Measurements from ENCODE around the gene MCFD2. TPM values are rescaled to one million over a fixed set of nuclear protein-coding genes. Genes with fewer than 3 reads are reported as not detected.

MCFD2 gene
- total and polyA plus RNA-seq, 3 experiments from 2014 or later, result 22.7 to 40.0 (median 37.2) TPM

DNA sequence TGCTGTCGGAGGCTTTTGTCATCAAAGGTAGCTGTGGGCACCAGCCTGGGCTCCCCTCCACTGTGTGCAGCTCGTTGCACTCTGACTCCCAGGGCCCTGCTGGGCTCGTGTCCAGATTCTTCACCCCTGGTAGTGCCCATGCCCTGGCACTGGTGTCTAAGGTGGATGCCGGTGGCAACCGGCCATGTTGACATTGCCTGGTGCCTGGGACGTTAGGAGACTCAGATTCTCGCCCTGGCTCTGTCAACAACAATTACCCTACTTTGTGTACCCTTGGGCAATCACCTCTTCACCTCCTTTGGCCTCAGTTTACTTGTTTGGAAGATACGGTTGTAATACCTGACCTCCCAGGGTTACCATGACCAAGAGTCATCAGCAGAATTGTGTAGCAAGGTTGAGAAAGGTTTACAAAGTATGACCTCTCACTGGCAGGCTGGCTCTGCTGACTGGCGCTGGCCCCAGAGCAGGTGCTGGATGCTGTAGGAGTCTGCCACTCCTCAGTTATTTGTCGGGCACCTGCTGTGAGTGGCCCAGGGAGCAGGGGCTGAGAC is 41.5 kb upstream of the MCFD2 start:
- H3K9me3 Mint-ChIP-seq, result no peaks in the 10 kb centered on the region
- peaks cover 5 to 90% (median 24%) of the 10 kb centered on the region in 3 donors for H3K36me3 Mint-ChIP-seq
- peaks cover 0 to 2% of the 10 kb centered on the region in 2 donors for H3K27me3 Mint-ChIP-seq
- ChIA-PET POLR2A (no interaction called here), CTCF (no interaction called here)
- Histone ChIP-seq H3K36me3 (ENCODE audit: insufficient read depth, low read length) (peaks cover 38% of the 10 kb centered on the region), H3K27ac (ENCODE audit: low read depth, low read length) (no peak overlapping the region), H3K4me3 (ENCODE audit: low read length) (no peak overlapping the region), H3K4me1 (ENCODE audit: insufficient read depth, low read length) (no peaks in the 10 kb centered on the region), H3K27me3 (ENCODE audit: insufficient read depth, low read length, poor library complexity, severe bottlenecking) (no peaks in the 10 kb centered on the region), H3K9me3 (ENCODE audit: low read length) (no peaks in the 10 kb centered on the region)
- no peak for DNase-seq
- no peak overlapping the region for H3K4me3 Mint-ChIP-seq
- H3K27ac Mint-ChIP-seq, result no peak overlapping the region
- peaks cover 7 to 22% (median 13%) of the 10 kb centered on the region in 3 donors for H3K4me1 Mint-ChIP-seq

DNA sequence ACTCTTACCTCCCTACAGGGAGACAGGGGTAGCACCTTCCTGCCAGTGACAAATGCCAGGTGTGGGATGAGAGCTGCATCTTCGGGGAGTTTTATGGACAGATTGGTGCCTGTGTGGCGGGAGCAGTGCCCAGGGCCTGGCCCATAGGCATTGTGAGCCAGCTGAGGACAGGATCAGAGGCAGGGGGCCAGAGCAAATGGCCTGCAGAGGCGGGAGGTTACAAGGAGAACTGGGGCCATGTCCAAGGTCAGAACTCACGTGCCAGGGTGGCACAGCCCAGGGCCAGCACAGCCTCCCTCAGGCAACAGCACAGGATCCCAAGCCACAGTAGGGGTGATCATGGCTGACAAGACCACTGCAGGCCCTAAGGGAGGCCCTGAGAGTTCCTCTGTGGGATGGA is 40.2 kb upstream of the MCFD2 start:
- H3K27ac Mint-ChIP-seq, result peak overlapping the region in 3 of 8 donors; percentile 63 to 81 (median 74)
- H3K27me3 Mint-ChIP-seq, result peaks cover 0 to 2% of the 10 kb centered on the region in 2 donors
- CTCF ChIA-PET, result no interaction called here
- POLR2A ChIA-PET, result no interaction called here
- no peaks in the 10 kb centered on the region for H3K9me3 ChIP-seq (ENCODE audit: low read length)
- no peak overlapping the region for H3K4me3 ChIP-seq (ENCODE audit: low read length)
- DNase-seq, result no peak
- H3K36me3 ChIP-seq (ENCODE audit: insufficient read depth, low read length), result peaks cover 47% of the 10 kb centered on the region
- no peaks in the 10 kb centered on the region for H3K9me3 Mint-ChIP-seq
- no peak overlapping the region for H3K27ac ChIP-seq (ENCODE audit: low read depth, low read length)
- peaks cover 10 to 31% (median 22%) of the 10 kb centered on the region in 3 donors for H3K4me1 Mint-ChIP-seq
- H3K27me3 ChIP-seq (ENCODE audit: insufficient read depth, low read length, poor library complexity, severe bottlenecking), result no peaks in the 10 kb centered on the region
- H3K4me1 ChIP-seq (ENCODE audit: insufficient read depth, low read length), result no peaks in the 10 kb centered on the region
- no peak overlapping the region for H3K4me3 Mint-ChIP-seq
- H3K36me3 Mint-ChIP-seq, result peaks cover 11 to 96% (median 32%) of the 10 kb centered on the region in 3 donors

- H3K4me3 ChIP-seq (ENCODE audit: low read length), result no peak overlapping the region
- H3K4me1 ChIP-seq (ENCODE audit: insufficient read depth, low read length), result no peaks in the 10 kb centered on the region
- ChIA-PET POLR2A (no interaction called here), CTCF (interaction anchor here (1.0 to 1.3 kb wide), 2 partner anchors 9 to 37 kb away, joined by 4 to 5 read pairs; no protein-coding TSS in a partner anchor)
- Mint-ChIP-seq H3K36me3 (peaks cover 11 to 95% (median 34%) of the 10 kb centered on the region in 3 donors), H3K9me3 (no peaks in the 10 kb centered on the region), H3K4me1 (peaks cover 15 to 33% (median 28%) of the 10 kb centered on the region in 3 donors), H3K27me3 (peaks cover 0 to 2% of the 10 kb centered on the region in 2 donors), H3K27ac (peak overlapping the region in 4 of 8 donors; percentile 60 to 81 (median 70)), H3K4me3 (no peak overlapping the region)
- H3K36me3 ChIP-seq (ENCODE audit: insufficient read depth, low read length), result peaks cover 47% of the 10 kb centered on the region
- no peaks in the 10 kb centered on the region for H3K9me3 ChIP-seq (ENCODE audit: low read length)
- DNase-seq, result no peak
- H3K27me3 ChIP-seq (ENCODE audit: insufficient read depth, low read length, poor library complexity, severe bottlenecking), result no peaks in the 10 kb centered on the region
- no peak overlapping the region for H3K27ac ChIP-seq (ENCODE audit: low read depth, low read length)
Observed at GRCh38 chr2:46954951-46955571, 39.5 kb upstream of the MCFD2 start.

- Histone ChIP-seq H3K4me1 (ENCODE audit: insufficient read depth, low read length) (no peaks in the 10 kb centered on the region), H3K27me3 (ENCODE audit: insufficient read depth, low read length, poor library complexity, severe bottlenecking) (no peaks in the 10 kb centered on the region), H3K4me3 (ENCODE audit: low read length) (no peak overlapping the region), H3K36me3 (ENCODE audit: insufficient read depth, low read length) (peaks cover 31% of the 10 kb centered on the region), H3K9me3 (ENCODE audit: low read length) (no peaks in the 10 kb centered on the region), H3K27ac (ENCODE audit: low read depth, low read length) (no peak overlapping the region)
- H3K4me3 Mint-ChIP-seq, result no peak overlapping the region
- no peak for DNase-seq
- H3K27me3 Mint-ChIP-seq, result peaks cover 0 to 2% of the 10 kb centered on the region in 2 donors
- no peaks in the 10 kb centered on the region for H3K9me3 Mint-ChIP-seq
- POLR2A ChIA-PET, result no interaction called here
- CTCF ChIA-PET, result no interaction called here
- peaks cover 11 to 79% (median 27%) of the 10 kb centered on the region in 3 donors for H3K36me3 Mint-ChIP-seq
- H3K4me1 Mint-ChIP-seq, result peaks cover 25 to 51% (median 46%) of the 10 kb centered on the region in 3 donors
- peak overlapping the region in 1 of 8 donors; percentile 77 for H3K27ac Mint-ChIP-seq
Observed at GRCh38 chr2:46952171-46952570, 36.6 kb upstream of the MCFD2 start.

DNA sequence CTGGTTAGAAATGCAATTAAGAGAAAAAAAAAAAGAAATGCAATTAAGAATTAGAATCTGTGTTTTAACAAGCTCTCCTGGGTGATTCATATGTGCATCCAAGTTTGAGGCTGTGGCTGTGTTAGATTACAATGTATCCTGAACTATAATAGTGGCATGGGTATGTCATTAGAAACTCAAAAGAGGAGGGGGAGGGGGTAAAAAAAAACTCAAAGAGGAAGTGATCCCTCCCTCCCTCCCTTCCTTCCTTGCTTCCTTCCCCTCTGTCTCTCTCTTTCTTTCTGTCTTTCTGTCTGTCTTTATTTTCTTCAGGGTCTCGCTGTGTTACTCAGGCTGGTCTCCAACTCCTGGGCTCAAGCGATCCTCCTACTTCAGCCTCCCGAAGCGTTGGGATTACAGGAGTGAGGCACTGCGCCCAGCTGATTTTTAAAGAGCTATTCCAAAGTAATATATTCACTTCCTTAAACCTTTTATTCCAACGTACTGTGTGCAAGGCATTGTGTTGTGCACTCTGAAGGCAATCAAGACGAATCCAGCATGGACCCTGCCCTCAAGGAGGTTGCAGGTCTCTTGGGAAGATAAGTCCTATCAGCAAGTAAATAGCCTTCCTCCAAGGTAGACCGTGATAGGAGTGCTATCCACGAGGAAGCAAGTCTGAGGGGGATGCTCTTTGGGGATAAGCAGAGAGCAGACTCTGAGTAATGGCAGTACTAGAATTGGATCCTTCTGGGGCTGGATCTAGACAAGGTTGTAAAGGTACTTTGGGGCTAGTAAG is 35.9 kb upstream of the MCFD2 start:
- DNase-seq, result no peak
- H3K36me3 Mint-ChIP-seq, result peaks cover 11 to 78% (median 26%) of the 10 kb centered on the region in 3 donors
- H3K27me3 ChIP-seq (ENCODE audit: insufficient read depth, low read length, poor library complexity, severe bottlenecking), result no peaks in the 10 kb centered on the region
- H3K9me3 Mint-ChIP-seq, result no peaks in the 10 kb centered on the region
- no peaks in the 10 kb centered on the region for H3K4me1 ChIP-seq (ENCODE audit: insufficient read depth, low read length)
- no peak overlapping the region for H3K4me3 ChIP-seq (ENCODE audit: low read length)
- H3K27ac ChIP-seq (ENCODE audit: low read depth, low read length), result no peak overlapping the region
- peaks cover 0 to 2% of the 10 kb centered on the region in 2 donors for H3K27me3 Mint-ChIP-seq
- ChIA-PET CTCF (interaction anchor here (1.1 kb wide), 1 partner anchor 9 kb away, joined by 7 read pairs; no protein-coding TSS in a partner anchor), POLR2A (no interaction called here)
- peak overlapping the region in 3 of 8 donors; percentile 57 to 77 (median 73) for H3K27ac Mint-ChIP-seq
- no peak overlapping the region for H3K4me3 Mint-ChIP-seq
- H3K4me1 Mint-ChIP-seq, result peaks cover 29 to 58% (median 53%) of the 10 kb centered on the region in 3 donors
- peaks cover 26% of the 10 kb centered on the region for H3K36me3 ChIP-seq (ENCODE audit: insufficient read depth, low read length)
- no peaks in the 10 kb centered on the region for H3K9me3 ChIP-seq (ENCODE audit: low read length)

DNA sequence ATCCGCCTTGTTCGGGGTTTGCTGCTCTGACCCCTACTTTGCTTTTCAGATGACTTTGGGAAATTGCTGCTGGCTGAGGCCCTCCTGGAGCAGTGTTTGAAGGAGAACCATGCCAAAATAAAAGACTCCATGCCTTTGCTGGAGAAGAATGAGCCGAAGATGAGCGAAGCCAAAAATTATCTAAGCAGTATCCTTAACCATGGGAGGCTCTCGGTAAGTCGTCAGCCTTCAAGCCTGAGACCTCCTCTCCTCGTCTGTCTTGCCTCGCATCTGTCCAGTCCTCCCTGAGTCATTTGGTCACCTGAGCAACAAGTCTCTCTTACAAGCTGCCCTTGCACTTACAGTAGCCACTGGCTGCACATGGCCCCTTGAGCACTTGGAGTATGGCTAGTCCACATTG is 34.7 kb upstream of the MCFD2 start:
- Histone ChIP-seq H3K4me3 (ENCODE audit: low read length) (no peak overlapping the region), H3K27me3 (ENCODE audit: insufficient read depth, low read length, poor library complexity, severe bottlenecking) (no peaks in the 10 kb centered on the region), H3K27ac (ENCODE audit: low read depth, low read length) (no peak overlapping the region), H3K36me3 (ENCODE audit: insufficient read depth, low read length) (peaks cover 18% of the 10 kb centered on the region), H3K4me1 (ENCODE audit: insufficient read depth, low read length) (peaks cover 8% of the 10 kb centered on the region), H3K9me3 (ENCODE audit: low read length) (no peaks in the 10 kb centered on the region)
- H3K27ac Mint-ChIP-seq, result peak overlapping the region in 5 of 8 donors; percentile 11 to 57 (median 26)
- no peak for DNase-seq
- ChIA-PET POLR2A (no interaction called here), CTCF (no interaction called here)
- peaks cover 11 to 73% (median 27%) of the 10 kb centered on the region in 3 donors for H3K36me3 Mint-ChIP-seq
- no peak overlapping the region for H3K4me3 Mint-ChIP-seq
- H3K4me1 Mint-ChIP-seq, result peaks cover 31 to 66% (median 63%) of the 10 kb centered on the region in 3 donors
- H3K27me3 Mint-ChIP-seq, result peaks cover 0 to 2% of the 10 kb centered on the region in 2 donors
- no peaks in the 10 kb centered on the region for H3K9me3 Mint-ChIP-seq

DNA sequence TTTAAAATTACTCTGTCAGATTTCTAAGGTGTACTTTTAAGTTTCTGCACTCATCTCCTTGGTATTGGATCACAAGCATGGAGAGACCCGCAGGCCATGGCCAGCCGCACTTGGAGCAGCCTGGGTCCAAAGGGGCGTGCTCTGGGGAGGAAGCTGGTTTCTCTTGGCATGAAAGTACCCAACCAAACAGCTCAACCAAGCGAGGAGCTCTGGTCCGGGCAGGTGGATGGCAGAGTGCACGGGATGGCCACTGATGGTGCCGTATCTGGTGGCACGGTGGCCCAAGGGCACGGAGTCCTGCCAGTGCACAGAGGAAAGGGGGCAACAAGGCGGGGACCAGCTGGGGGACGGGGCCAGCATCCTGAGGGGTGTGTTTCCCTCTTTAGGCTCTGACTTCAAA is 32.2 kb upstream of the MCFD2 start:
- no peaks in the 10 kb centered on the region for H3K27me3 Mint-ChIP-seq
- Histone ChIP-seq H3K27me3 (ENCODE audit: insufficient read depth, low read length, poor library complexity, severe bottlenecking) (no peaks in the 10 kb centered on the region), H3K9me3 (ENCODE audit: low read length) (no peaks in the 10 kb centered on the region), H3K4me1 (ENCODE audit: insufficient read depth, low read length) (peaks cover 33% of the 10 kb centered on the region), H3K27ac (ENCODE audit: low read depth, low read length) (no peak overlapping the region), H3K4me3 (ENCODE audit: low read length) (no peak overlapping the region), H3K36me3 (ENCODE audit: insufficient read depth, low read length) (peaks cover 10% of the 10 kb centered on the region)
- no peak overlapping the region for H3K4me3 Mint-ChIP-seq
- H3K4me1 Mint-ChIP-seq, result peaks cover 48 to 83% (median 76%) of the 10 kb centered on the region in 3 donors
- DNase-seq, result no peak
- H3K36me3 Mint-ChIP-seq, result peaks cover 6 to 52% (median 18%) of the 10 kb centered on the region in 3 donors
- ChIA-PET CTCF (no interaction called here), POLR2A (no interaction called here)
- H3K27ac Mint-ChIP-seq, result peak overlapping the region in 1 of 8 donors; percentile 36
- no peaks in the 10 kb centered on the region for H3K9me3 Mint-ChIP-seq

DNA sequence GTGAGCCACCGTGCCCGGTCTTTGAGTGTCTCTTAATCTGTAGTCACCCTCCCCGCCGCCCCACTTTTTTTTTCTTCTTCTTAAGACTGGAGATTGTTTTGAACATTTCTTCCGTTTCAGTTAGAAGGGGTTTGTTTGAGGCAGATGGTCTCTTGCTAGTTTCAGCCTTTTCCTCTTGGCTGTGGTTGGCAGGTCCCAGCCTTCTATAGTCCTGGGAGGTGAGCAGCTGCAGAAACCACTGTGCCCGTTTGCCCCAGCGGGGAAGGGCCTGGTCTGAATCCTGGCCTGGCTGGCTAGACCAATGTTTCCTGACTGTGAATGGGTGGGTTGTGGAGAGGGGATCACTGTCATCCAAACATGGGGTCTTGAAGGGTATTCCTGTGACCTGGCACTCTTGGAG is 30.1 kb upstream of the MCFD2 start:
- POLR2A ChIA-PET, result interaction anchor here (0.6 kb wide), 1 partner anchor 22 kb away, joined by 4 read pairs; no protein-coding TSS in a partner anchor
- H3K4me1 ChIP-seq (ENCODE audit: insufficient read depth, low read length), result peaks cover 37% of the 10 kb centered on the region
- Mint-ChIP-seq H3K27me3 (peaks cover 0 to 1% of the 10 kb centered on the region in 2 donors), H3K9me3 (no peaks in the 10 kb centered on the region), H3K27ac (peak overlapping the region in 7 of 8 donors; percentile 80 to 100 (median 99)), H3K4me3 (peak overlapping the region in 3 of 7 donors; percentile 8 to 31 (median 23)), H3K36me3 (peaks cover 0 to 41% (median 7%) of the 10 kb centered on the region in 3 donors), H3K4me1 (peaks cover 54 to 78% (median 71%) of the 10 kb centered on the region in 3 donors)
- no peak overlapping the region for H3K4me3 ChIP-seq (ENCODE audit: low read length)
- no peak for DNase-seq
- H3K27me3 ChIP-seq (ENCODE audit: insufficient read depth, low read length, poor library complexity, severe bottlenecking), result no peaks in the 10 kb centered on the region
- no peaks in the 10 kb centered on the region for H3K36me3 ChIP-seq (ENCODE audit: insufficient read depth, low read length)
- no peak overlapping the region for H3K27ac ChIP-seq (ENCODE audit: low read depth, low read length)
- H3K9me3 ChIP-seq (ENCODE audit: low read length), result no peaks in the 10 kb centered on the region
- CTCF ChIA-PET, result no interaction called here

Measured in CD8-positive, alpha-beta memory T cell (primary cell).